Erythroblast (primary cell): ENCODE data around the gene MED13L.

Source experiments
- GATA1 ChIP-seq: IDR thresholded peaks from 2 replicates; pipeline ENCODE4 v1.6.1; 2011; ENCODE audit warnings: low read depth, mild to moderate bottlenecking, control low read depth, low read length, moderate library complexity
- POLR2A ChIP-seq: IDR thresholded peaks from 2 replicates; pipeline ENCODE4 v1.6.1; 2011; ENCODE audit warnings: mild to moderate bottlenecking, low read length

DNA sequence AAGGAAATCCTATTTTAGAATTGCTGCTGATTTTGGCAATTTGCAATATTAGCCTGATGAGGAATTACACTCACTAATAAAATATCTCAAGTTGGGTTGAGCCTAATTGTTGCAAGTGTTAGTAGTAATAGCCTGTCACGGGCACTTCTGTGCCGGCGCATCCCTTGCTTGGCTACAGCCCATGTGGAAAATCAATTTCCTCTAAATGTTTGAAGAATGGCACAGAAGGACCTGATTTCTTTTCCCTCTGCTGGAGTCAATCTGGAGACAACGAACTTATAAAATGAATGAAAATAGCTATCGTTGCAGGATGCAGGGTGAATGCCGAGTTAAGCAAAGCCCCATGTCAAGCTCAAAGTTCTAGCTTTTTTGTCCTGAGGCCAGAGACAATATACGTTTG, 31.2 kb upstream of the MED13L start:
- TF ChIP-seq POLR2A (no peak), GATA1 (no peak)
